GM12878 (cell line): ENCODE results near the gene RASGRP3. TPM values are rescaled to one million over a fixed set of nuclear protein-coding genes. Genes with fewer than 3 reads are reported as not detected.

Source experiments
- ATAC-seq: fragments of 200-7000 bp; cut with Tn5 transposase; 3 replicates; pipeline ENCODE4 v1.9.1; 2020; ENCODE audit warnings: mild to moderate bottlenecking, moderate library complexity
- BruUV-seq: library from RNA; stranded (reverse); fragments of 400-500 nt; replicated peaks from 2 replicates; lab custom pipeline; 2021; lab: Mats Ljungman, UMichigan
- CTCF ChIA-PET: fragments of 300-600 bp; sonication (Branson Sonifier 250); formaldehyde crosslinking; extraction: SDS; loops from one replicate; lab custom pipeline; 2021; ENCODE audit warnings: inconsistent platforms; lab: Yijun Ruan, JAX
- POLR2A ChIA-PET: fragments of 350-600 bp; formaldehyde crosslinking; extraction: SDS; loops from one replicate; lab custom pipeline; 2021; ENCODE audit warnings: inconsistent platforms; lab: Charles Lee
- RAD21 ChIA-PET: fragments of 300-600 bp; sonication (Branson Sonifier 250); formaldehyde crosslinking; loops from one replicate; lab custom pipeline; 2023; ENCODE audit warnings: antibody characterized with exemption; ENCODE audit not compliant: unreplicated experiment; lab: Charles Lee
- SMC1A ChIA-PET: fragments of 300-600 bp; sonication (Branson Sonifier 250); formaldehyde crosslinking; loops from one replicate; lab custom pipeline; 2023; ENCODE audit not compliant: unreplicated experiment, uncharacterized antibody; lab: Charles Lee
- DNase-seq: peaks from one replicate; pipeline ENCODE4 v3.0.0-alpha.2; 2011; ENCODE audit warnings: low read depth, low spot score
- FAIRE-seq: peaks from 3 replicates; lab custom pipeline; 2011; peaks lifted over from hg19 to GRCh38; lab: Jason Lieb, UNC
- H2AFZ ChIP-seq: 2 replicates; pipeline ENCODE4 v1.6.0; 2011; ENCODE audit warnings: low read depth, low read length, control low read depth; ENCODE audit not compliant: control insufficient read depth
- H3K27ac ChIP-seq: 2 replicates; pipeline ENCODE4 v1.5.1; 2011; ENCODE audit warnings: control low read depth; ENCODE audit not compliant: control insufficient read depth, insufficient read depth
- H3K27me3 ChIP-seq, 2 experiments: replicated peaks in 1 of 2; 2 replicates each; pipeline versions ENCODE4 v1.6.0 to v1.6.1; 2011; ENCODE audit warnings: low read length in 1 of 2; ENCODE audit not compliant: control insufficient read depth in 2 of 2, insufficient read depth in 2 of 2
- H3K36me3 ChIP-seq, 2 experiments: 2 replicates each; pipeline ENCODE4 v1.5.1; 2011; ENCODE audit warnings: low read length in 1 of 2; ENCODE audit not compliant: control insufficient read depth in 2 of 2, insufficient read depth in 2 of 2
- H3K4me1 ChIP-seq: 2 replicates; pipeline ENCODE4 v1.6.1; 2011; ENCODE audit warnings: mild to moderate bottlenecking, low read length, moderate library complexity, mixed read lengths; ENCODE audit not compliant: control insufficient read depth, insufficient read depth
- H3K4me2 ChIP-seq: 2 replicates; pipeline ENCODE4 v1.6.0; 2011; ENCODE audit warnings: control low read depth; ENCODE audit not compliant: control insufficient read depth, insufficient read depth
- H3K4me3 ChIP-seq: fragments of 200-600 bp; sonication (generic); 2 replicates; pipeline ENCODE4 v1.5.1; 2016
- H3K79me2 ChIP-seq: 2 replicates; pipeline ENCODE4 v1.6.0; 2011; ENCODE audit warnings: low read length; ENCODE audit not compliant: control insufficient read depth, insufficient read depth
- H3K9ac ChIP-seq: 2 replicates; pipeline ENCODE4 v1.8.0; 2011; ENCODE audit warnings: low read length, control low read depth, mixed read lengths; ENCODE audit not compliant: control insufficient read depth, insufficient read depth
- H3K9me3 ChIP-seq: replicated peaks from 3 replicates; pipeline ENCODE4 v1.5.1; 2011; ENCODE audit warnings: mild to moderate bottlenecking, low read length; ENCODE audit not compliant: control insufficient read depth, insufficient read depth
- H4K20me1 ChIP-seq: 2 replicates; pipeline ENCODE4 v1.6.0; 2011; ENCODE audit not compliant: control insufficient read depth, insufficient read depth
- EZH2 ChIP-seq: IDR thresholded peaks from 2 replicates; pipeline ENCODE4 v1.6.1; 2012; ENCODE audit warnings: low read depth, mild to moderate bottlenecking, control low read depth, inconsistent platforms, low read length, borderline replicate concordance; ENCODE audit not compliant: control insufficient read depth
- HSF1 ChIP-seq: fragments of 150-350 bp; IDR thresholded peaks from 2 replicates; pipeline ENCODE4 v1.6.1; 2014; ENCODE audit warnings: mild to moderate bottlenecking, low read depth, low read length
- JUND ChIP-seq: IDR thresholded peaks from 2 replicates; pipeline ENCODE4 v1.6.1; 2012; ENCODE audit warnings: low read depth, mild to moderate bottlenecking, low read length, improper control_type of control experiment, moderate library complexity
- NFIC ChIP-seq: IDR thresholded peaks from 2 replicates; pipeline ENCODE4 v1.6.1; 2012; ENCODE audit warnings: low read depth, mild to moderate bottlenecking, inconsistent platforms, low read length, moderate library complexity
- TAF1 ChIP-seq: IDR thresholded peaks from 2 replicates; pipeline ENCODE4 v1.6.1; 2011; ENCODE audit warnings: mild to moderate bottlenecking, low read depth, low read length, borderline replicate concordance
- ZNF217 ChIP-seq: fragments of 450-650 bp; IDR thresholded peaks from 2 replicates; pipeline ENCODE4 v1.6.1; 2017; ENCODE audit warnings: antibody characterized with exemption, mild to moderate bottlenecking
- ZNF687 ChIP-seq: fragments of 450-650 bp; IDR thresholded peaks from 2 replicates; pipeline ENCODE4 v1.6.1; 2017; ENCODE audit warnings: mild to moderate bottlenecking, moderate library complexity
- WGBS: methylation state at CpG from one replicate; pipeline ENCODE4 v1.1.6; 2016; ENCODE audit warnings: low lambda C conversion rate; ENCODE audit not compliant: insufficient replicate concordance, insufficient coverage; ENCODE audit errors: missing lambda C conversion rate; 5-methylcytosine and 5-hydroxymethylcytosine counted together
- in situ Hi-C: fragments of 300-500 bp; cut with MboI; formaldehyde crosslinking; loops from 9 replicates; pipeline ENCODE4 v1.14.3; 2018; ENCODE audit warnings: mixed read lengths
- intact Hi-C: fragments of 100-400 bp; cut with micrococcal nuclease; formaldehyde crosslinking; loops from one replicate; pipeline ENCODE4 v1.14.2; 2022; ENCODE audit not compliant: unreplicated experiment
- polyA plus RNA-seq, 11 experiments: library from polyadenylated mRNA; depleted of rRNA in 4 of 11; unstranded in 6 of 11; stranded (reverse) in 5 of 11; fragments of >200 nt; fragmentation: Nextera tagmentation in 4 of 11; fragmentation: Illumina TruSeq in 1 of 11; extraction: Ambion mirVana in 4 of 11; extraction: Trizol in 1 of 11; gene quantifications; 1 replicate in 1 of 11; 2 replicates in 10 of 11; pipeline versions ENCODE4 v1.2.1 to v1.2.3, GENCODE V29; 2011 to 2016; ENCODE audit warnings: inconsistent platforms in 2 of 11, missing spikeins in 2 of 11, low read depth in 1 of 11
- total RNA-seq, 4 experiments: library from RNA; depleted of rRNA in 3 of 4; stranded (reverse); fragments of >200 nt in 3 of 4; fragmentation: Illumina TruSeq in 1 of 4; extraction: Trizol in 1 of 4; gene quantifications; 2 replicates each; pipeline versions ENCODE4 v1.2.1 to v1.2.3, GENCODE V29; 2013 to 2021

The RASGRP3 gene
- total and polyA plus RNA-seq, 10 of the 15 experiments (the other 5 are each of a cell fraction or from before 2014, with no cell fraction given): 31.6 to 106 (median 64.7) TPM

- WGBS: 91% methylated on average over 1 of the region's 1 CpG
- Histone ChIP-seq H4K20me1 (no peaks in the 10 kb centered on the region), H3K9ac (no peak overlapping the region), H3K4me1 (no peaks in the 10 kb centered on the region), H3K36me3 (peaks cover 9 to 37% of the 10 kb centered on the region in 2 experiments), H2AFZ (no peak overlapping the region), H3K4me3 (no peak overlapping the region), H3K27me3 (no peaks in the 10 kb centered on the region), H3K27ac (no peak overlapping the region), H3K4me2 (no peak overlapping the region), H3K9me3 (no peaks in the 10 kb centered on the region), H3K79me2 (no peaks in the 10 kb centered on the region)
- CTCF ChIA-PET: interaction anchor here (1.5 kb wide), 2 partner anchors 10 to 62 kb away, joined by 3 to 8 read pairs; no protein-coding TSS in a partner anchor
- POLR2A ChIA-PET: no interaction called here
- TF ChIP-seq EZH2 (no peak), HSF1 (no peak), NFIC (no peak), ZNF687 (no peak), TAF1 (no peak), JUND (no peak), ZNF217 (no peak)
- BruUV-seq: no TSS peak
- in situ Hi-C loops: no loop called here
- intact Hi-C loops: no loop called here
- SMC1A ChIA-PET: interaction anchor here (1.2 to 1.3 kb wide), 2 partner anchors 27 to 32 kb away, joined by 3 read pairs; no protein-coding TSS in a partner anchor
- no peak for FAIRE-seq
- DNase-seq: no peak
- RAD21 ChIA-PET: no interaction called here
- ATAC-seq: no peak
Measured at GRCh38 chr2:33521791-33522281, 45.4 kb downstream of the RASGRP3 start.
